Left renal cortex interstitium (tissue), 4 donors: Measurements from ENCODE around the gene CA5A. TPM values are rescaled to one million over a fixed set of nuclear protein-coding genes. Genes with fewer than 3 reads are reported as not detected.

Source experiments
- DNase-seq, 4 donors: peaks; one replicate each; pipeline ENCODE4 v3.0.0-alpha.2; 2013; ENCODE audit warnings: low read depth in 4 of 4, low spot score in 2 of 4, missing footprints in 1 of 4
- polyA plus RNA-seq, 4 donors: library from polyadenylated mRNA; unstranded; fragments of 120-200 nt; gene quantifications; one replicate each; pipeline ENCODE4 v1.2.1, GENCODE V29; 2013; ENCODE audit not compliant: insufficient read length in 4 of 4

Gene CA5A
- polyA plus RNA-seq, 4 donors: 0.13 to 0.26 (median 0.23) TPM

GRCh38 chr16:87854907-87855683, 81.2 kb downstream of the CA5A start:
- no peak for DNase-seq

DNA sequence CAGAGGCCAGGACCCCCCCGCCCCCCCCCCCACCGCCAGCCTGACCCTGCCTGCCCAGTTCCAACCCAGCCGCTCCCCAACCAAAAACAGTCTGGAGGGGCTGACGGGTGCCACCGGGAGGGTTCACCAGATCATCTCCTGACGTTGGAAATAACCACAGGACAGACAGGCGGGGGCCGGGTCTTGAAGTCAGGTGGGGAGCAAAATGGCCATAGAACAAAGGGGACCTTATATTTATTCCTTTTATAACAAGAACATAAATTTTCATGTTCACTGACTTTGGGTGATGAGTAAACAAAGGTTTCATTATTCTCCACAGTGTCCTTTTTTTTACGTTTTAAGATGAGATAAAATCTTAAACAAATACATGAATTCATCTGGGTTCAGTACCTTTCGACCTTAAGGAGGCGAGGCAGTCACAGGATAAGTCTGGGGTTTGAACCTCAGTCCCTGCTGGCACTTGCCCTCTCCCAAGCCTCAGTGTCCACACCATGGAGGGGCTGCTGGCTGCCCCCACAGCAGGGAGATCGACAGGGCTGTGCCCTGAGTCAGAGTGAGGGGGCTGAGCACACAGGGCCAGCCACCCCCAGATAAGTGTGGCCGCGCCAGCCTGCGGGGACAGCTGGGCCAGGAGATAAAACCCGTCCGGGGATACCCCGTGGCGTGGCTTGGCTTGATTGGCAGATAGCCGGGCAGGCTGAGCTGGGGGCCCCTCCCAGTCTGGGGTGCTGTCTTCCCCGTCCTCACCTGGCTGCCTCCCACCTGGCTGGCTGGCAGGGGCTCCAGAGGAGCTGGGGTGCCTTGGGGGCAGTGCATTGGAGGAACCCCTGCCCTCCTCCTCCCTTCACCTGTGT, 82.0 kb downstream of the CA5A start:
- DNase-seq: no peak

DNA sequence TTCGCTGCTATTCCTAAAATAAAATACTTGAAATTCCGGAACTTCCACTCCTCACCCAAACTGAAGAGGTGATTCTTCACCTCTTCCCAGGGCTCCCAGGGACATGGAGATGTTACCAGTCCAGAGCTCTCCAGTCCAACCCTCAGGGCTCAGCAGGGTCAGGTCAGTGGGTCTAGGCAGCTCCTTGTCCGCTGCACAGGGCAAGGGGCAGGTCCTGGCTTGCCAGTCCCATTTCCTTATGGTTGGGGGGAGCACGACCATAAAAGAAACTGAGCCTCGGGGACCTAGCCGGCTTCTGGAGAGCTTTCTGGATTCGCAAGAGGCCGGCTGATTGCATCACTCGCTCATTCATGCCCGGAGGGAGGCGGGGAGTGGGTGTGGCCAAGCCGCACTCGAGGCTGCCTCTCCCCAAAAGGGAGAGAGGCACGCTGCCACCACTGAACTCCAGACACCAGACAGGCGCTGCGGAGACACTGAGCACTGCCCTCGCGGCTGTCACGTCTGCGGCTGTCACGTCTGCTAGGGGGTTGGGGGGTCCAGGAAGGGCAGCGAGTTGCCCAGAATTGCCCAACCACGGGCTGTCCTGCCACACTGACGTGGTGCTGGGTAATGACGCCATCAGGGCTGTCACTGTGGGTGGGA, 82.8 kb downstream of the CA5A start:
- DNase-seq: no peak

- no peak for DNase-seq
Observed at GRCh38 chr16:87851601-87852000, 84.7 kb downstream of the CA5A start.

- no peak for DNase-seq
Observed at GRCh38 chr16:87851141-87851587, 85.2 kb downstream of the CA5A start.

GRCh38 chr16:87850009-87851006, 86.0 kb downstream of the CA5A start:
- DNase-seq: no peak

- DNase-seq: no peak
Observed at GRCh38 chr16:87849419-87850008, 86.8 kb downstream of the CA5A start.

DNA sequence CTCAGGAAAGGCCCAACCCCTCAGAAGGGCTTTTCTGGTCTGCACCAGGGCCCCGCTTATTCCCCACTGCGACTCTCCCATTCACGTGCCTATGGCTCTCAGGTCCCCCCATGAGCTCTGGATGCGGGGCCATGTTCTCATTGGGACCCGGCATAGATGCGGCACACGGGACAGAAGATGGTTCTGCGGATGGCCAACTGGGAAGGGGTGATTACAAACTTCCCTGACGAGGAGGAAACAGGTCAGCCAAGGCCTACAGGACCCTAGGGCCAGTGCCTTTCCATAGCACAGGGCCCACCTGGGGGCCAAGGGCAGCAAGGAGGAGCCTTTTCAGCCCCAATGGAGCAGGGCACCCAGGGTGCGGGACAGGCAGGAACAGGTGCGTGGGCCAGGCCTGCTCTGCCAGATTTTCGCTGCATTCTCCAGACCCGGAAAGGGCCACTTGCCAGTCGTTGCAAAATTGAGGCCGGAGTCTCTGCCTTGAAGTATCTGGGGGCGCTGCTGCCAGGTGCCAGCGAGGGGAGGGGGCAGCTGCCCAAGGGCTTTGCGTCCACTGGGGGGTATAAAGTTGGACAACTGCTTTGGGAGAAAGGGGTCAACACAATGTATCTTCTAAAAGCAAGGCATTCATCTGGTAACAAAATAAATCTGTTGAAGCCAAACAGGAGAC, 87.5 kb downstream of the CA5A start:
- DNase-seq: no peak

DNA sequence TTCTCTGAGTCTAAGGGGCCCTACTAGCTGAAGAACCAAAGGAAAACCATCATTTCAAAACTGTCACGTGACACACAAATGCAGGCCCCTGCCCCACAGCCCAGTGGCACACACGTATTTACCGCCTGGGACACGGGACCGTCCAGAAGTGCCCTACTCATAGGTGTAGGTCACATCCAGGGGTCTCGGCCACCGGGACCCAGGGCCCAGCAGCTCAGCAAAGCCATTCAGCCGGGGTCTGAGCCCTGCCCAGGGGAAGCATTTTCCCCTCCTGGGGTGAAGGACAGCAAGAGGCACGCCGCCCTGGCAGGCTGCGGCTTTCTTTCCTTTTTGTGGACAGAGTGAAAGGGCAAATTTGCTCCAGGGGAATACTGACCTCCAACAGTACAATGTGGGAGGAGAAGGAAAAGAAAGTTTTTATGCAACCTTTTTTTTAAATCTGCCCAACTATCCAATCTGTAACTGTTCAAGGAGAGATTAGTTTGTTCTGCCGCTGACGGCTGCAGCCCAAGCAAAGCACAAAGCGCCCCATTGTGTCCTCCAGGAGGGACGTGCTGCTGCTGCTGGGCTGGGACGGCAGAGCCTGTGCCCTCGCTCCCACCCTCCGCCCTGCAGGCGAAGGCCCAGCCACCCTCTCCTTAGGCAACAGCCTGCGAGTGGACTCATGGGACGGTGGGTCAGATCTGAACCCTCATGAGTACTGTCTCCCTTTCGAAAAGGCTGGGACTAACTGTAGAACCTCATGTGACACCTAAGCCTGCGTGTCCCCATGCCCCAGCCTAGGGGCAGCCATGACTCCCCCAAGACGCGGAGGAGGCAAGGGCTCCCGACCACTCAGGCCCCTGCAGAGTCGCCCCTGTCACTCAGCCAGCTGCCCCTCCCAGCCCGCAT, 88.3 kb downstream of the CA5A start:
- no peak for DNase-seq

GRCh38 chr16:87847467-87847784, 88.9 kb downstream of the CA5A start:
- no peak for DNase-seq

GRCh38 chr16:87846705-87847466, 89.4 kb downstream of the CA5A start:
- DNase-seq: no peak

GRCh38 chr16:87845807-87846619, 90.3 kb downstream of the CA5A start:
- DNase-seq: no peak

GRCh38 chr16:87845213-87845612, 91.1 kb downstream of the CA5A start:
- DNase-seq: no peak

- DNase-seq: no peak
Observed at GRCh38 chr16:87844809-87845208, 91.5 kb downstream of the CA5A start.

- no peak for DNase-seq
Observed at GRCh38 chr16:87844120-87844733, 92.1 kb downstream of the CA5A start.

DNA sequence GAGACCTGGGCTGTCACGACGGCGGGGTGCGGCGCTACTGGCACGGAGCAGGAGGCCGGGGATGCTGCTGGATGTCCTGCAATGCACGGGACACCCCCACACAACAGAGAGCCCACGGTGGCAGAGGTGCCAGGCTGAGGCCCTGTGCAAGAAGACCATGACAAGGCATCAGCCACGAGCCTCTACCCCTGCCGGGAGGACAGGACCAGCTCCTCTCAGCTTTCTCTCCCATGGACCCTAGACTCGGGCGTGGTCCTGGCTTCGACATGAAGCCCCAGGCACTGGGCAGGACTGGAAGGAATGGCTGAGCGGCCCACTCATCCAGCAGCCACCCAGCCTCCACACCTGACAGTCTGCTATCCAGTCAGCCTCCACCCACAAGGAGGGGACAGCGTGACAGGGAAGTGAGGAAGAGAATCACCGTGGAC, 92.6 kb downstream of the CA5A start:
- no peak for DNase-seq
